GM08714 (cell line): ENCODE results near the gene STRIT1.

ENCODE experiments used
- H3K4me3 ChIP-seq: fragments of 200-500 bp; sonication (Bioruptor generic); 2 replicates; pipeline ENCODE4 v1.5.1; 2014; ENCODE audit warnings: mild to moderate bottlenecking, low read length, inconsistent platforms
- ZNF274 ChIP-seq: IDR thresholded peaks from 2 replicates; pipeline ENCODE4 v1.6.1; 2012; ENCODE audit warnings: mild to moderate bottlenecking, low read depth, low read length

STRIT1 gene

GRCh38 chr3:155325263-155325835 is 31.9 kb upstream of the STRIT1 start:
- TF ChIP-seq ZNF274, result no peak
- no peak overlapping the region for H3K4me3 ChIP-seq

GRCh38 chr3:155323063-155323666 is 29.7 kb upstream of the STRIT1 start:
- no peak overlapping the region for H3K4me3 ChIP-seq
- TF ChIP-seq ZNF274, result no peak

- TF ChIP-seq ZNF274, result no peak
These were observed 27.9 kb upstream of the STRIT1 start for GRCh38 chr3:155321418-155321817.

GRCh38 chr3:155320934-155321333 is 27.5 kb upstream of the STRIT1 start:
- no peak overlapping the region for H3K4me3 ChIP-seq
- TF ChIP-seq ZNF274, result no peak

More at GRCh38 chr3:155321418-155321817, 27.9 kb upstream of the STRIT1 start:
- H3K4me3 ChIP-seq, result no peak overlapping the region

- H3K4me3 ChIP-seq, result no peak overlapping the region
- no peak for TF ChIP-seq ZNF274
These were observed 25.3 kb upstream of the STRIT1 start for GRCh38 chr3:155318740-155319139.

GRCh38 chr3:155317211-155317610 is 23.7 kb upstream of the STRIT1 start:
- H3K4me3 ChIP-seq, result no peak overlapping the region
- no peak for TF ChIP-seq ZNF274

GRCh38 chr3:155316426-155316825 is 22.9 kb upstream of the STRIT1 start:
- no peak overlapping the region for H3K4me3 ChIP-seq

GRCh38 chr3:155313916-155314315 is 20.4 kb upstream of the STRIT1 start:
- no peak overlapping the region for H3K4me3 ChIP-seq
- TF ChIP-seq ZNF274, result no peak

More at GRCh38 chr3:155316426-155316825, 22.9 kb upstream of the STRIT1 start:
- TF ChIP-seq ZNF274, result no peak

- no peak for TF ChIP-seq ZNF274
- no peak overlapping the region for H3K4me3 ChIP-seq
These were observed 19.8 kb upstream of the STRIT1 start for GRCh38 chr3:155313300-155313699.

GRCh38 chr3:155312781-155313180 is 19.3 kb upstream of the STRIT1 start:
- no peak overlapping the region for H3K4me3 ChIP-seq
- no peak for TF ChIP-seq ZNF274

- no peak overlapping the region for H3K4me3 ChIP-seq
- no peak for TF ChIP-seq ZNF274
These were observed 16.1 kb upstream of the STRIT1 start for GRCh38 chr3:155309581-155309980.

- no peak overlapping the region for H3K4me3 ChIP-seq
- no peak for TF ChIP-seq ZNF274
These were observed 15.3 kb upstream of the STRIT1 start for GRCh38 chr3:155308831-155309230.

- no peak overlapping the region for H3K4me3 ChIP-seq
- no peak for TF ChIP-seq ZNF274
These were observed 13.7 kb upstream of the STRIT1 start for GRCh38 chr3:155307183-155307582.

- no peak overlapping the region for H3K4me3 ChIP-seq
- TF ChIP-seq ZNF274, result no peak
These were observed 10.9 kb upstream of the STRIT1 start for GRCh38 chr3:155304394-155304793.

GRCh38 chr3:155303540-155304097 is 10.1 kb upstream of the STRIT1 start:
- H3K4me3 ChIP-seq, result no peak overlapping the region
- TF ChIP-seq ZNF274, result no peak
